Hematopoietic multipotent progenitor cell treated with erythropoietin and hydrocortisone succinate and interleukin-3 and kit ligand, for 15 days (in vitro differentiated cells): ENCODE measurements around the gene TANK.

Source experiments
- DNase-seq: peaks from one replicate; pipeline ENCODE4 v3.0.0-alpha.2; 2015; ENCODE audit warnings: low spot score

Gene TANK

GRCh38 chr2:161133366-161133765 is 26.9 kb upstream of the TANK start:
- DNase-seq, result no peak

- no peak for DNase-seq
Measured at GRCh38 chr2:161134547-161135518, 25.4 kb upstream of the TANK start.

GRCh38 chr2:161135951-161136593 is 24.2 kb upstream of the TANK start:
- no peak for DNase-seq

- DNase-seq, result peak; percentile 22
Measured at GRCh38 chr2:161136696-161137324, 23.4 kb upstream of the TANK start.

- peak; percentile 5 for DNase-seq
Measured at GRCh38 chr2:161138429-161138828, 21.8 kb upstream of the TANK start.

GRCh38 chr2:161139098-161139987 is 20.9 kb upstream of the TANK start:
- DNase-seq, result peak; percentile 50

GRCh38 chr2:161141033-161141432 is 19.2 kb upstream of the TANK start:
- DNase-seq, result no peak

- no peak for DNase-seq
Measured at GRCh38 chr2:161146209-161146775, 13.9 kb upstream of the TANK start.

GRCh38 chr2:161146996-161147395 is 13.2 kb upstream of the TANK start:
- no peak for DNase-seq

GRCh38 chr2:161147856-161148255 is 12.4 kb upstream of the TANK start:
- no peak for DNase-seq

- no peak for DNase-seq
Measured at GRCh38 chr2:161150704-161151103, 9.5 kb upstream of the TANK start.

GRCh38 chr2:161152302-161152701 is 7.9 kb upstream of the TANK start:
- DNase-seq, result no peak

- DNase-seq, result no peak
Measured at GRCh38 chr2:161158882-161159281, 1.3 kb upstream of the TANK start.

GRCh38 chr2:161159456-161160225 is 587 bp upstream of the TANK start:
- DNase-seq, result no peak

- DNase-seq, result no peak
Measured at GRCh38 chr2:161161074-161161706, 962 bp downstream of the TANK start.

GRCh38 chr2:161163440-161163839 is 3.2 kb downstream of the TANK start:
- no peak for DNase-seq

- DNase-seq, result no peak
Measured at GRCh38 chr2:161164161-161164560, 3.9 kb downstream of the TANK start.

GRCh38 chr2:161165266-161165665 is 5.0 kb downstream of the TANK start:
- DNase-seq, result no peak

- DNase-seq, result no peak
Measured at GRCh38 chr2:161165811-161166210, 5.6 kb downstream of the TANK start.
